HEK293T (cell line): ENCODE data around the gene CEMP1.

Source experiments
- ARNT ChIP-seq: fragments of 450-650 bp; IDR thresholded peaks from 2 replicates; pipeline ENCODE4 v1.6.1; 2017; ENCODE audit warnings: mild to moderate bottlenecking
- CTBP1 ChIP-seq: fragments of 450-650 bp; IDR thresholded peaks from 2 replicates; pipeline ENCODE4 v1.6.1; 2016; ENCODE audit warnings: borderline replicate concordance
- ELF4 ChIP-seq: fragments of 450-650 bp; IDR thresholded peaks from 2 replicates; pipeline ENCODE4 v1.6.1; 2017; ENCODE audit warnings: antibody characterized with exemption
- HDGF ChIP-seq: fragments of 450-650 bp; IDR thresholded peaks from 2 replicates; pipeline ENCODE4 v1.6.1; 2017; ENCODE audit warnings: antibody characterized with exemption, borderline replicate concordance
- PKNOX1 ChIP-seq: fragments of 450-650 bp; IDR thresholded peaks from 2 replicates; pipeline ENCODE4 v1.6.1; 2016
- SP1 ChIP-seq: fragments of 450-650 bp; IDR thresholded peaks from 2 replicates; pipeline ENCODE4 v1.6.1; 2017
- SUZ12 ChIP-seq: fragments of 450-650 bp; IDR thresholded peaks from 2 replicates; pipeline ENCODE4 v1.6.1; 2016; ENCODE audit warnings: mild to moderate bottlenecking
- TARDBP ChIP-seq: fragments of 450-650 bp; IDR thresholded peaks from 2 replicates; pipeline ENCODE4 v1.6.1; 2016
- ZNF384 ChIP-seq: fragments of 450-650 bp; IDR thresholded peaks from 2 replicates; pipeline ENCODE4 v1.6.1; 2016

- TF ChIP-seq SUZ12 = no peak
- no peak for TF ChIP-seq SP1
- TF ChIP-seq PKNOX1 = no peak
- TF ChIP-seq ARNT = no peak
- no peak for TF ChIP-seq HDGF
- TF ChIP-seq ELF4 = no peak
- no peak for TF ChIP-seq CTBP1
- no peak for TF ChIP-seq TARDBP
- no peak for TF ChIP-seq ZNF384
Measured at GRCh38 chr16:2531371-2531695, at the start of gene CEMP1.
